ENCODE data around the gene MYRIP.
"Not testable (repeated sequence)": the region's sequence is repeated elsewhere in the genome, so short reads cannot be mapped to it uniquely, and the experiment has no call there.

The MYRIP gene

DNA sequence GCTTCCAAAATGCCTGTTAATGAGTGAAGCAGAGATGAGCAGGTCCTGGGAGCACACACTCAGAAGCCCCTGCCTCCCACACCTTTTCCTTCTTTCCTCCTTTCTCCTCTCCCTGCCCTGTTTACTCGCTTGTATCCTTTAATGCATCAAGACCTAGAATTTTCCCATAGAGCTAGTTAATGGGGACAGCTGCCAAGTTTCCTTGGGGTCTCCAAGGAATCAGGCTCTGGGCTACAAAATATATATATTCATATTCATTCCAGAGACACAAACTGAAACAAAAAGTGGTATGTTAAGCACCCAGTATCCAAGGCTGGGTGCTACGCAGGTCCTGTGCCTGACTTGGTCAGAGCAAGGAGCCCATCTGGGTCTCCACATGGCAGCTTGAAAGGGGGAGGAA lies 235.6 kb downstream of the MYRIP start:
- DNase-seq: no peak

DNA sequence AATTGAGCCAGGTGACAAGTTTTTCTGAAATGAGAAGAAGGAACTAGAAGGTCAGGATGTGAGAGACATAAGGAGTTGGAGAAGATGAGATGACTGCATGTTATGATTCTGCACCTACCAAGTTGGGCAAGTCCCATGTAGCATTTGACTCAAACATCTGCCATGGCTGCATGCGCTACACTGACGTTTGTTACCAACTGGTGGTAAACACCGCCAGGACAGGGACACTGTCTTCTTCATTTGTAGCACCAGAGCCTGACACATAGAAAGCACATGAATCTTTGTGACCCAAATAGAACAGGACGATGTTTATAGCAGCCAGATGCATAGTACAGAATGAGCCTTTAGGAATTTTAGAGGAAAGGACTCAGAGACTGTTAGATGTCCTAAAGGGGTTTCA lies 236.7 kb downstream of the MYRIP start:
- no peak for DNase-seq

DNA sequence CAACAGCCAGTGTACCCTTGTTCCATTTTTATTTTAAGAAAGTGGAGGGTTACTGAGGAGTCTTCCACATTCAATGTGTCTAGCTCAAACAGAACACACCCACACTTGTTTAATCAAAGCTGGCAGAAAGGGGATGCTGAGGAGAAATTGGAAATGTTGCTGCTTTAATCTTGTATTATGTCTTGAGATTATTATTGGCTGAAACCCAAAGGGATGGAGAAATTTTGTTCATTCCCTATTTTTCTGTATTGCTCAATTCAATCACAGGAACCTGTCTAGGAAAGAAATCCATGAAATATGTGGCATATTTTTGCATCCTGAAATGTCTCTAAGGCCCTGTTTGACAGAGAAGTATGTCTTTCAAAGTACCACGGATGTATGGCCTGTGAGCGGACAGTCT lies 238.0 kb downstream of the MYRIP start:
- DNase-seq: no peak

DNA sequence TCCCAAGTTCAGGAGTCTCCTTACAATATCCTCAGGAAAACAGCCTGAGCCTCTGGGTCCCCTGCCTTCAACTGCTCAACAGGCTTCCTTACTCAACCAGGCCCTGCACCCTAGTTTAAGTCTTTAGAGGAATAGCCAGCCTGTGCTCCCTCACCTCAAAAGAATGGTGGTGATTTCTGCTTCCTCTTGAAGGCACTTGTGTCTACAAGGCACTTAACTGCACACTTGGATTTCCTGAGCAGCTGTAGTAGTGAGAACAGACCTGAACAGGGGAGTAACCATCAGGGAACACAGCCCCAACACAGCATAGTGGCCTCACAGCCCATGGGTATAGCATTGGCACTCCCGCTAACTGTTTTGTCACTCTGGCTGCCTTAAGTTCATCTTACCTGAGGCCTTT lies 244.3 kb downstream of the MYRIP start:
- DNase-seq: no peak

DNA sequence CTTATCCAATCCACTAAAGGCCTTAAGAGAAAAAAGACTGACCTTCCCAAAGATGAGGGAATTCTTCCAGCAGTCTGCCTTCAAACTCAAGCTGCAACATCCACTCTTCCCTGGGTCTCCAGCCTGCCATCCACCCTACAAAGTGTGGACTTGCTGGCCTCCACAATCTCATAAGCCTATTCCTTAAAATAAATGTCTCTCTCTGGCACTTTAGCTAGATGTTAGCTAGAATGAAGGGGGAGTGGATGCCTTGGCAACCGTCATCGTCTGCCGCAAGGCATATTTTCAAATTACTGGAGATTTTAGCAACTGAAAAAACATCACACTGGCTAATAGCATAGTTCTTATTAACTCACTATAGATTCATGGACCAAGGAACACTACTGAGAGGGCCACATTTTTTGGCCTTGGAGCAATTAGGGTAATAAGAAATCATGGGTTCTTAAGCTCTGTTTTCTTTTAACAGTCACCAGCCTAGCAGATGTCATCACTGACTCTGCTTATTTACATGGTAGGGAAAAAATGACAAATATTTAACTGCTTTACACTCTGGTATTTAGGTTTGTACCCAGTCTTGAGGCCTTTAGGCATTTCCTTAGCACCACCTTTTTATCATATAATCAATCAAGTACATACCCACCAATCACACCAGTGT lies 245.3 kb downstream of the MYRIP start:
- DNase-seq: peak; percentile 28

DNA sequence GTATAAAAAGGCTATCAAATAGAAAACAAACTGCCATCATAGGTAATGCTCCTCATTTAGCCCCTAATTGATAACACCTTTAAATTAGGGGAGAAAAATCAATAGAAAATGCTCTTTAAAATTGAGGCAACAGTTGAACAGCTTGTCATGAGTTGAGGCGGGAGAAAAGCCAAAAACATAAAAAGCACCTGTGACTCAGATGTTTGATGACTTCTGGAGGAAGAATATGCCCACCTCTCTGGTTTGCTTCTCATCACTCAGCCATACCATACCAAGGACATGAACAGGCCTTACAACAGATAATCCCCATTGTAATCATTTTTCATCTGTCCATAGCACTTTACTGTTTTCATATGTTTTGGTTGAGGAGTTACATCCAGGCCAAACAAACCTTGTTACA lies 246.0 kb downstream of the MYRIP start:
- DNase-seq: peak; percentile 13

DNA sequence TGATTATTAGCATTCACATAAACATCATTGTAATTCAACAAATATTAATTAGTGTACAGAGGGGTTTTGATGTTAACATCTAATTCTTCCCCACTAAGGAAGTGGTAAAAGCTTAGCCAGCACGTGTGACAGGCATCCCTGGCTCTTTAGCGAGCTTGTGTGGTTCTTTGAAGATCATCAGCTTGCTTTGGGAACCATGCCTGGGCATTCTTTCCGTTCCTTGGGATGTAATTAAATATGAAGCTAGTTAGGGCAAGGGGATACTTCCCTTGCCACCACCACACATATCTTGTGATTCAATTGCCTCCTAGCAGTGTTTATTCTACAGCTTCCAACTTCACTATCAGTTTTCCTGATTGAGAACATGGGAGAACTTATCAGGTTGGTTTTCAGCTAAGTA lies 246.5 kb downstream of the MYRIP start:
- no peak for DNase-seq

DNA sequence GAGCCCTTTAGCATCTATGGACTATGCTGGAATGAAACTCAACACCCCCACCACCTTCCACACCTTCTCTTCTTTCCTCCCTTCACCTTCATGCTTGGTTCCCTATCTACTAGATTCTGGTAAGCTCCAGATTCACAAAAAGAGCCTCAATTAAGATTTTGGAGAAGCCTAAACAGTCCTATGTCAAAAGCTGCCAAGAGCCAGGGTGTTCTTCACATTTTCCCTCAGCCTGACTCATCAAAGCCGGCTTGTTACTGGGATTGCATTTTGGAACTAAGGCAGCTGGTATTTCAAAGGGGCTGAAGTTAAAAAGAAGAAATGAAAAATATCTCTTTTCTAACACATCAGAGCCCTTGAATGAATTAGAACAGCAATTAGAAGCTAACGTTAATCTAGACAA lies 247.7 kb downstream of the MYRIP start:
- DNase-seq: no peak

DNA sequence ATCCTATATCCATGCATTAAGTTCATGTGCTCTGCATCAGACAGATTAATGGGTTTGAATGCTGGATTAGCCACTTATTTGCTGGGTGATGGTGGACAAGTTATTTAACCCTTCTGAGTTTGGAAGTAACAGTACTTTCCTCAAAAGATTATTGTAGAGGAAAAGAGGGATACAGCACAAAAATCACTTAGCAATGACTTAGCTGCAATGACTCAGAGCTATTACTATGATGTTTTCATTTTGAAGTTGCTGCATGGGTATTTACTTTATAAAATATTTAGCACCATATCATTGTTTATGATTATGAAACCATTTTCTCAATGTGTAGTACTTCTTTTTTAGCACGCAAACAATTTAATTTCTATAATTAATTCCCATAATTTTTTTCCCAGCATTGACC lies 248.4 kb downstream of the MYRIP start:
- no peak for DNase-seq

DNA sequence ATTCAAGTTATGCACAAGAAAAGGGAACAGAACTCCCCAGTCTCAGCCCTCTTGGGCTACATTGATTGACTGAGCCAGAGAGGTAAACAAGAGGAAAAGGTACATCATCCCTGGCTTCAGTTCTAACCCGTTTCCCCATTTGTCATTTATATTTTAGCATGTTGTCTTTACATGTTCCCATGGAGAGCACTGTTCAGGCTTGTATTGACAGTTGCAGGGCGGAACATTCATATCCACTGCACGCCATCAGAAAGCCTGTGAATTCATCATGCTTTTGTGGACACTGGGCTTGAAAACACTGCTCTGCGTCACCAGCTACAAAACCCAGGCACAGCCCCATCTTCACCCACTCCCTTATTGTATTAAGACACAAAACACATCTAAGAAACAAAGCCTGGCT lies 259.2 kb downstream of the MYRIP start:
- no peak for DNase-seq

DNA sequence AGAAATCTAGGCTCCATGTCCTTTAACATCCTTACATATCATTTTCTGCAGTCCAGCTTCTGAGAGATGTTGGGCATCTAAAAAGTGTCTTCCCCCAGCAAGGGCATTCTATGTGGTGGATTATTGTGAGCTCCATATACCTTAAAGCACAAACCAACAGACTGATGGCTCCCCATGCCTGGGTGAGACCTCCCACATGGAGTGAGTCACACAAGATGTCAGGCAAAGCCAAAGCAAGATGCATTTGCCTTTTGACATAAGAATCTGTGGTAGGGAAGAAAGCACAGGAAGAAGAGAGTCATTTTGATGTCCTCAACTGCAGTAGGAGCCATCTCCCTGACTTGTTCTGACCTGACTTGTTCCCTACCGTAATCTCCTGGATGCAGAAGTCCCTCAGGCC lies 261.4 kb downstream of the MYRIP start:
- DNase-seq: no peak

DNA sequence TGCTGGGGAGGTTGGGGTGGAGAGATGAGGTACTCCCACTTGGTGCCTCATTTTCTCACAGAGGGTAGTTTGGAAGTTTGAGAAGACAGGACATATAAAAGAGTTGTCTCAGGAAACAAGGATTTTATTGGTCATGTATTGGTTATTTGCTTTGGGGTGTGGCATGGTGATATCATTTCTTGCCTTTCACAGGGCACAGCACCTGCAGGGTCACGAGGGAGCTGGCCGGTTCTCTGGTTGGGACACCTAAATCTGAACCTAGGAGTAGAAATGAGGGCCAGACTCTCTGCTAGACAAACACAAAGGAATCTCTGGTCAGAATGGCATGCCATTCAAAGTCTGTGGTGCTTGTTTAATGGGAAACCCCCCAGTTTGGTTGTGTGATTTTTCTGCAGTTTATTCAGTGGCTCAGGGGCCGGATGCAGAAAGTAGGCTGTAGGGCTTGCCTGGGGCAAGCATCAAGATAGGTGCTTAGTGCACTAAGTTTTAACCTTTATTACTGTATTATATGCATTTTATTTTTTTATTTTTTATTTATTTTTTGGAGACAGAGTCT lies 262.4 kb downstream of the MYRIP start:
- no peak for DNase-seq

DNA sequence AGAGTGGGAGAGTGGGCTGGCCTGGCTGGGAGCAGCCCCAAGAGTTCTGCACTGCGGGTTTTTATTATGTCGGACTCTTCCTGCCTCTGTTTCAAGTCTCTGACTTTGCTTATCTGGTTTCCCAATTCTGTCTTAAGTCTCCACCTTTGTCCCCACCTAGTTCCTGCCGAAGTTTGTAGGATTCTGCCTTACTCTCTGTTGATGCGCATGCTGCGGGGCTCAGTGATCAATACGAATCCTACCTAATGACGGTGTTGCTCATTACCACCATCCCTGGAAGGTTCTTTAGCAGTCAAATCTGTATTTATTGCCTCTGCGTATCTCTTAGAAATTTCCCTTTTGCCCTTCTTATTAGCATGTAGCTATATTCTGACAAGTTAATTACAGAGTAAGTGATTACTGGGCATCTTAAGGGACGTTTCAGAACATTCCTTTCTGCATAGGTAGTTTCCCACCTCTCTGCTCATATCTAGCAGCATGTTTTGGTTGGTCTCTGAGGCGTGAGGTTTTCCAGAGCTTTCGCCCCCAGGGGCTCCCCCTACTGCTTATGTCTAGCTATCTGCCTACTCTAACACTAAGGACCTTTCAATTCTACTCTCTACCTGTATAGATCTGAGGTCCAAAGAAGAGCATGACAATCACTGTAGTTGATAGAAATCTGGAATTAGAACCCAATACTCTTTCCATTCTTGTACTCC lies 264.1 kb downstream of the MYRIP start:
- DNase-seq: peak; percentile 71

DNA sequence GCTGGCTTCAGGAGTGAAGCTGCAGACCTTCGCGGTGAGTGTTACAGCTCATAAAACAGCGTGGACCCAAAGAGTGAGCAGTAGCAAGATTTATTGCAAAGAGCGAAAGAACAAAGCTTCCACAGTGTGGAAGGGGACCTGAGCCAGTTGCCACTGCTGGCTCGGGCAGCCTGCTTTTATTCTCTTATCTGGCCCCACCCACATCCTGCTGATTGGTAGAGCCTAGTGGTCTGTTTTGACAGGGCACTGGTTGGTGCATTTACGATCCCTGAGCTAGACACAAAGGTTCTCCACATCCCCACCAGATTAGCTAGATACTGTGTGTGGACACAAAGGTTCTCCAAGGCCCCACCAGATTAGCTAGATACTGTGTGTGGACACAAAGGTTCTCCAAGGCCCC lies 267.7 kb downstream of the MYRIP start:
- not testable (repeated sequence) for DNase-seq

DNA sequence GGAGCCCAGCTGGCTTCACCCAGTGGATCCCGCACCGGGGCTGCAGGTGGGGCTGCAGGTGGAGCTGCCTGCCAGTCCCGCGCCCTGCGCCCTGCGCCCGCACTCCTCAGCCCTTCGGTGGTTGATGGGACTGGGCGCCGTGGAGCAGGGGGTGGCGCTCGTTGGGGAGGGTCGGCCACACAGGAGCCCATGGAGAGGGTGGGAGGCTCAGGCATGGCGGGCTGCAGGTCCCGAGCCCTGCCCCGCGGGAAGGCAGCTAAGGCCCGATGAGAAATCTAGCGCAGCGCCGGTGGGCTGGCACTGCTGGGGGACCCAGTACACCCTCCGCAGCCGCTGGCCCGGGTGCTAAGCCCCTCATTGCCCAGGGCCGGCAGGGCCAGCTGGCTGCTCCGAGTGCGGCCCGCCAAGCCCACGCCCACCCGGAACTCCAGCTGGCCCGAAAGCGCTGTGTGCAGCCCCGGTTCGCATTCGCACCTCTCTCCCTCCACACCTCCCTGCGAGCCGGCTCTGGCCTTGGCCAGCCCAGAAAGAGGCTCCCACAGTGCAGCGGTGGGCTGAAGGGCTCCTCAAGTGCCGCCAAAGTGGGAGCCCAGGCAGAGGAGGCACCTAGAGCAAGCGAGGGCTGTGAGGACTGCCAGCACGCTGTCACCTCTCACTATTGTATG lies 268.6 kb downstream of the MYRIP start:
- DNase-seq: not testable (repeated sequence)

DNA sequence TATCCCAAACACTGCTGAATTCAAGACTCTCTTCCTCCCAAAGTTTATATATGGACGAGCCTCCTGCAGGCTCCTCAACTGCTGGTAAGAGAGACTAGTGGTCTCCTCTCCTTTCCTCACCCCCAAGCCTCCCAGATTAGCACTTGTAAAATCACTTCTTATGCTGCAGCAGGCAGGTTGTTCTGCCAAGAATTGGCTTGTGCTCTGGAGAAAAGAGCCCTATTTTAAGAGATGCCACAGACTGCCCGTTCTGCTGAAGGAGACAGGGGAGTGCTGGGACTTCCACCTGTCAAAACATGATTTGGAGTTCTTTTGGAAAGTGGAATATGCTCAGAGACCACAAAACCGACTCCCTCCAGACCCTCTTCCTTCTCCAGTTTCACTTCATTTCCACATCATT lies 269.2 kb downstream of the MYRIP start:
- DNase-seq: no peak

DNA sequence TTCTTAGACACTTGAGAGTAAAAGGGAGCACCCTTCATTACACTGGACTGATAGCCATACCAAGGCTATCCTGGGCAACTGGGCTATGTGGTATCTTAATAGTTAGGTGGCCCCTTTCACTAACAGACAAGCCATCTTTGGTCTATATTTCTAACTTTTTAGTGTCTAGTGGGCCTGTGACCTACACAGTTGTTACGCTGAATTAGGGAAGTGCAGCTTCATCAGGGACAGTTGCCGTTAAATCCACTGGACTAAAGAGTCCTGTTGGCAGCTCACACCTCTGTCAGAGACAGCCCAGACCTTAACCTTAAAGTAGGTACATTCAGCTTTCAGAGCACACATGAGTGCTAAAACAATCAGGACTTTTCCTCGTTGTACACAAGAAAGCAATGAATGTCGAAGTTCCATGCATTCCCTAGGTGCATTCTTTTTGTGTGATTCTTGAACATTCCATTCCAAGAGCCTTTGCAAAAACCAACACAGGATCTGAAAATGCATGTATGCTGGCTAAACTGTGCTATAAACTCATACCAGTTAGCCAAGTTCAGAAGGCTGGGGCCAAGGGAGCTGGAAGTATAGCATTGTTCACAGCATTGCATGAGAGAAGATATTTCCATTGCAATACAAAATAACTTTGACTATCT lies 269.9 kb downstream of the MYRIP start:
- DNase-seq: peak; percentile 45

DNA sequence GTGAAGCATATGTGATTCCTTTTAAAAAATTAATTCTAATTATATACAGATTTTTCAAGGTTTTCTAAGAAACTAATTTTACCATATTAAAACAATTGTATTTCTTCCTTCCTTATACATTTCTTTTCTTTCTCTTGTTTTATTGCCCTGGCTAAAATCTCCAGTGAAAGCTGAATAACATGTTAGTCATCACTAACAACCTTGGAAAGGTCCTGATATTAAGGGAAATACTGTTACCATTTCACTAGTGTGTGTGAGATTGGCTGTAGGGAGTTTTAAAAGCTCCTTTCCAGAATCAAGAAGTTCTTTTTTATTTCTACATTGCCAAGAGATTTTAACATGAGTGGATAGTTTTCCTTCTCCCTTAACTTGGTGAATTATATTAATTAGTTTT lies 270.4 kb downstream of the MYRIP start:
- DNase-seq: peak; percentile 45

DNA sequence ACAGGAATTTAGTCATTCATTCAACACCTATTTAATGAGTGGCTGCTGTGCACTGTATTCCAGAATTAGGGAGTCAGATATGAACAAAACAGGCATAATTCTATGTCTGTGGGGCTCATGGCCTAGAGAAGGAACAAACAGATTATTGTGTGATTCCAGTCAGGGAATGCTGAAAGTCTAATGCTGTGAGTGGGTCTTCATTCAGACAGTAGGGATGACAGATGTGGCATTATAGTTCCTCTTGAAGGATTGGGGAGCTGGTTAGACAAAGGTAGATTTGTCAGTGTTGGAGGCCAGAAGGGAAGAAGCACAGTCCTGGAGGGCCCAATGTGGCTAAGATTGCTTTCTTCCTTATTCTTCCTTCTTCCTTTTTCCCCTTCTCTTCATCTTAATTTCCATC lies 273.7 kb downstream of the MYRIP start:
- no peak for DNase-seq

DNA sequence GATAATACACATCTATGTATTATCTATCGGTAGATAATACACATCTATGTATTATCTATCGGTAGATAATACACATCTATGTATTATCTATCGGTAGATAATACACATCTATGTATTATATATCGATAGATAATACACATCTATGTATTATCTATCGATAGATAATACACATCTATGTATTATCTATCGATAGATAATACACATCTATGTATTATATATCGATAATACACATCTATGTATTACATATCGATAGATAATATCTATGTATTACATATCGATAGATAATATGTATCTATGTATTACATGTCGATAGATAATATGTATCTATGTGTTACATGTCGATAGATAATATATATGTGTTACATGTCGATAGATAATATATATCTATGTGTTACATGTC lies 275.0 kb downstream of the MYRIP start:
- DNase-seq: not testable (repeated sequence)

DNA sequence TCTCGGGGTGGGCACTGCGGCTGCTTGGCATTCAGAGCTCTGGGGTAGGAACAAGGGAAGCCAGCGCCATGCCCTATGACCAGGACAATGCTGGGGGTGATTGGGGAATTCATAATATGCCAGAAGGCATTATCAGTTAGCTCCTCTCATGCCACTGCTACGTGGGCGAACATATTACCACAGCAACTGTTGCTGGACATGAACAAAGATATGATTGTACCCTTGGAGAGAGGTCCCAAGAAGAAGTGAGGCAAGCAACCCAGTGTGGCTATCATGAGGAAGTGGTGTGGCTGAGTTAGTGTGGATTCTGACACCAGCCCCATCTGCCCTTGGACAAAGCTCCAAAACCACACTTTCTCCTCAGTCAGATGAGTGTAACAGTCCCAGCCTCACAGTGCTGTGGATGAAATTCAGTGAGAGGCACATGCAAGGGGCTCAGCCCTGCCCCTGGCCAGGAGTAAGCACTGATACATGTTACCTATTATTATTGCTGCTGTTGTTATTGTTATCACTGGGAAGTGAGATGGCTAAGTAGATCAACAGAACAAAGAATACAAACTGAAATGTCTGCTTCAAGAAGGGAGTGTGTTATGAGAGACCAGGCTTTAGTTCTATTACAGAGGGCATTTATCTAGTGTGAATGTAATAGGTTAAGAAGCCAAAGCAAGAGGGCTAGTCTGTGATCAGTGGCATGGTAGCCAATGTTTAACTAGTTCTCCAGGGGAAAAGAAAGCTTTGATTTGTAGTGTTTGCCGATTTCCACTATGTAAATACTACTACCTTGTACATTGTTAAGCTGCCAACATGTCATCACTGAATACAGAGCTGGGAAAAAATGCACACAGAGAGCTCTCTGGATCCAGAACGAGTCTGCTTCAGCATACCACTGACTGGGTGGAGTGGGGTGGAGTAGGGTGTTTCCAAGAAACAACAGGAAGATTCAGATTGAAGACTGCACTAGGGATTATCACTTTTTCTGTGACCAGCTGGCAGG lies 277.8 kb downstream of the MYRIP start:
- DNase-seq: peak; percentile 34

DNA sequence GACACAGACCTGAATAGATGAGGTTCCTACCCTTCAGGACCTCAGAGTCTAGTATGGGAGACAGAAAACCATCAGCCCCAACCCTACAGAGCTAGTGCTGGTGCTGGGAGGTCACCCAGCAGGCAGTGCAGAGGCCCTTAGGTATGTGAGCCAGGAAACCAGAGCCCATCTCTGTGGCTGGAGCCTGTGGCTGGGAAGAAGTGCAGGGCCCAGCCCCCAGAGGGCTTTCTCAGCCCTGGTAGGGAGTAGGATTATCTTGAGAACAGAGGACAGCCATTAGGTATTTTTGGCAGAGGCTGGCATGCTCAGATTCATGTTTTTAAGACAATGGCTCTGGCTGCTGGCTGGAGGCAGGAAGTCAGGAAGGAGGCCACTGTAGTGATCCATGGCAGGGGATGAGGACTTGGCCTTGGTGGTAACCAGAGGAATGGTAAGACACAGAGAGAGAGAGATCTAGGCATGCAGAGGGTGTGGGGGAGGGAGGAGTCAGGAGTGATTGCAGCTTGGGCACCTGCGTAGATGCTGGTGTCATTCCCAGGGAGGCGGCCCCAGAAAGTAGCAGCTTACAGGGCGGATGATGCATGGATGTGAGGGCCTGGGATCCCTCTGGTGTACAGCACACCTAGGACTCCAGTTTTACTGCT lies 279.2 kb downstream of the MYRIP start:
- no peak for DNase-seq
